Neutrophil (primary cell): ENCODE results near the gene LRBA.

Experiments used
- H3K27ac ChIP-seq: fragments of 200-600 bp; sonication (generic); 2 replicates; pipeline ENCODE4 v1.5.1; 2016; ENCODE audit warnings: mild to moderate bottlenecking, moderate library complexity
- H3K27me3 ChIP-seq: fragments of 200-600 bp; sonication (generic); 2 replicates; pipeline ENCODE4 v1.6.0; 2016; ENCODE audit warnings: mild to moderate bottlenecking
- H3K36me3 ChIP-seq: fragments of 200-600 bp; sonication (generic); 2 replicates; pipeline ENCODE4 v1.5.1; 2017
- H3K4me1 ChIP-seq, 2 experiments: fragments of 200-600 bp in 1 of 2; sonication (generic) in 1 of 2; 1 replicate in 1 of 2; 2 replicates in 1 of 2; pipeline versions ENCODE4 v1.5.1 to v1.6.1; 2013 to 2016; ENCODE audit warnings: low read depth in 1 of 2, low read length in 1 of 2, mild to moderate bottlenecking in 1 of 2, moderate library complexity in 1 of 2; ENCODE audit not compliant: control insufficient read depth in 1 of 2, insufficient read depth in 1 of 2
- H3K4me3 ChIP-seq, 2 experiments: fragments of 200-600 bp in 1 of 2; sonication (generic) in 1 of 2; 1 replicate in 1 of 2; 2 replicates in 1 of 2; pipeline ENCODE4 v1.5.1; 2013 to 2016; ENCODE audit warnings: low read depth in 1 of 2, low read length in 1 of 2, mild to moderate bottlenecking in 1 of 2, moderate library complexity in 1 of 2
- H3K9me3 ChIP-seq: fragments of 200-600 bp; sonication (generic); 2 replicates; pipeline ENCODE4 v1.5.1; 2016
- TF ChIP-seq, protein P1 (sequence below): fragments of 200-600 bp; sonication (generic); IDR thresholded peaks from 2 replicates; pipeline ENCODE4 v1.5.1; 2016; ENCODE audit warnings: antibody characterized with exemption

Gene LRBA

DNA sequence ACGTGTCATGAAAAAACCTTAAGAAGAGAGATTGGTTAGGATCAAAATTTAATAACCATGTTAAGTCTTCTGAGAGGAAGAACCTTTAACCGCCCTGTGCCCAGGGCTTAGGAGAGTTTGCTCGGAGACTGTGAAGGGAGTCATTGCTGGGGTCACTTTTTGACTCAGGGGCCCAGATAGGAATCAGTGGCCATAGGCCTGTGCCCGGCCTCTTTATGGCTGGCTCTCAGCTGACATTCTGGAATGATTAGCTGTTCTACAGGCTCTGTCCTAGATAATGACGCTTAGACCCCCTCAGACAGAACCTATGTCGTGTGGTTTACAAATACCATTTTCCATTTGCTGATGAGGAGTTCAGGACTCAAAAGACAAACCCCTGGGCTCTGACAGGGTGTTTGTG, 762.8 kb downstream of the LRBA start:
- no peaks in the 10 kb centered on the region for H3K27me3 ChIP-seq
- no peaks in the 10 kb centered on the region for H3K9me3 ChIP-seq
- H3K36me3 ChIP-seq: no peaks in the 10 kb centered on the region
- H3K27ac ChIP-seq: no peak overlapping the region
- H3K4me3 ChIP-seq: no peak overlapping the region
- H3K4me1 ChIP-seq: no peaks in the 10 kb centered on the region
- TF ChIP-seq, protein P1, sequence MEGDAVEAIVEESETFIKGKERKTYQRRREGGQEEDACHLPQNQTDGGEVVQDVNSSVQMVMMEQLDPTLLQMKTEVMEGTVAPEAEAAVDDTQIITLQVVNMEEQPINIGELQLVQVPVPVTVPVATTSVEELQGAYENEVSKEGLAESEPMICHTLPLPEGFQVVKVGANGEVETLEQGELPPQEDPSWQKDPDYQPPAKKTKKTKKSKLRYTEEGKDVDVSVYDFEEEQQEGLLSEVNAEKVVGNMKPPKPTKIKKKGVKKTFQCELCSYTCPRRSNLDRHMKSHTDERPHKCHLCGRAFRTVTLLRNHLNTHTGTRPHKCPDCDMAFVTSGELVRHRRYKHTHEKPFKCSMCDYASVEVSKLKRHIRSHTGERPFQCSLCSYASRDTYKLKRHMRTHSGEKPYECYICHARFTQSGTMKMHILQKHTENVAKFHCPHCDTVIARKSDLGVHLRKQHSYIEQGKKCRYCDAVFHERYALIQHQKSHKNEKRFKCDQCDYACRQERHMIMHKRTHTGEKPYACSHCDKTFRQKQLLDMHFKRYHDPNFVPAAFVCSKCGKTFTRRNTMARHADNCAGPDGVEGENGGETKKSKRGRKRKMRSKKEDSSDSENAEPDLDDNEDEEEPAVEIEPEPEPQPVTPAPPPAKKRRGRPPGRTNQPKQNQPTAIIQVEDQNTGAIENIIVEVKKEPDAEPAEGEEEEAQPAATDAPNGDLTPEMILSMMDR: no peak

- no peaks in the 10 kb centered on the region for H3K27me3 ChIP-seq
- H3K4me3 ChIP-seq: no peak overlapping the region
- no peak overlapping the region for H3K27ac ChIP-seq
- no peaks in the 10 kb centered on the region for H3K4me1 ChIP-seq
- no peaks in the 10 kb centered on the region for H3K36me3 ChIP-seq
- no peaks in the 10 kb centered on the region for H3K9me3 ChIP-seq
- TF ChIP-seq, protein P1: no peak
Measured at GRCh38 chr4:150251752-150252190, 763.3 kb downstream of the LRBA start.

GRCh38 chr4:150250998-150251651, 764.0 kb downstream of the LRBA start:
- H3K9me3 ChIP-seq: no peaks in the 10 kb centered on the region
- no peak overlapping the region for H3K4me3 ChIP-seq
- no peaks in the 10 kb centered on the region for H3K27me3 ChIP-seq
- H3K36me3 ChIP-seq: no peaks in the 10 kb centered on the region
- no peaks in the 10 kb centered on the region for H3K4me1 ChIP-seq
- H3K27ac ChIP-seq: no peak overlapping the region
- TF ChIP-seq, protein P1: no peak

- no peaks in the 10 kb centered on the region for H3K36me3 ChIP-seq
- no peaks in the 10 kb centered on the region for H3K9me3 ChIP-seq
- H3K27me3 ChIP-seq: no peaks in the 10 kb centered on the region
- H3K27ac ChIP-seq: no peak overlapping the region
- H3K4me3 ChIP-seq: no peak overlapping the region
- no peaks in the 10 kb centered on the region for H3K4me1 ChIP-seq
- TF ChIP-seq, protein P1: no peak
Measured at GRCh38 chr4:150250293-150250997, 764.6 kb downstream of the LRBA start.

DNA sequence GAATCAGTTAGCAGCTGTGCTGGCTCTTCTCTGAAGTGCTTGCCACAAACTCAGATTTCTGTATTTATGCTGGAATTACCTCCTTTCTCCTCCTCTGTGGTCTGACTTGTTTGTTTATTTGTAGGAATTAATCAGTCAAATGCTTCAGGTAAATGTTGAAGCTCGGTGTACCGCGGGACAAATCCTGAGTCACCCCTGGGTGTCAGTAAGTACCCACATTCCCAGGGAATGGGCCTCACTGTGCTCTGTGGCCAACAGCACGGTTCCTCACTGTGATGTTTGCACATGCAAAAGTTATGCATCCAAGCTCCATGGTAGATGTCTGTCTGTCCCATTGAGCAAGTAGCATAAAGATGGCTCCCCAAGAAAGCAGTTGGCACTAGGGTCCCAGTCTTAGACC, 766.9 kb downstream of the LRBA start:
- Histone ChIP-seq H3K9me3 (no peaks in the 10 kb centered on the region), H3K36me3 (no peaks in the 10 kb centered on the region), H3K4me1 (no peaks in the 10 kb centered on the region), H3K27ac (no peak overlapping the region), H3K4me3 (no peak overlapping the region), H3K27me3 (no peaks in the 10 kb centered on the region)
- TF ChIP-seq, protein P1: no peak
